Prostate gland (tissue), 2 donors: ENCODE measurements around the gene CSNK2B.

Experiments used
- CTCF ChIP-seq, 4 experiments: fragments of 200-600 bp in 2 of 4; fragments of 450-650 bp in 2 of 4; sonication (generic) in 2 of 4; IDR thresholded peaks; 1 replicate in 3 of 4; 2 replicates in 1 of 4; pipeline ENCODE4 v1.5.1; 2016 to 2019; ENCODE audit warnings: antibody characterized with exemption in 4 of 4, mild to moderate bottlenecking in 2 of 4, moderate library complexity in 2 of 4
- POLR2A ChIP-seq: fragments of 450-650 bp; IDR thresholded peaks from one replicate; pipeline ENCODE4 v1.6.1; 2016; ENCODE audit warnings: antibody characterized with exemption, mild to moderate bottlenecking
- POLR2AphosphoS5 ChIP-seq: sonication (generic); formaldehyde crosslinking; IDR thresholded peaks from one replicate; pipeline ENCODE4 v1.6.1; 2017; ENCODE audit warnings: antibody characterized with exemption

DNA sequence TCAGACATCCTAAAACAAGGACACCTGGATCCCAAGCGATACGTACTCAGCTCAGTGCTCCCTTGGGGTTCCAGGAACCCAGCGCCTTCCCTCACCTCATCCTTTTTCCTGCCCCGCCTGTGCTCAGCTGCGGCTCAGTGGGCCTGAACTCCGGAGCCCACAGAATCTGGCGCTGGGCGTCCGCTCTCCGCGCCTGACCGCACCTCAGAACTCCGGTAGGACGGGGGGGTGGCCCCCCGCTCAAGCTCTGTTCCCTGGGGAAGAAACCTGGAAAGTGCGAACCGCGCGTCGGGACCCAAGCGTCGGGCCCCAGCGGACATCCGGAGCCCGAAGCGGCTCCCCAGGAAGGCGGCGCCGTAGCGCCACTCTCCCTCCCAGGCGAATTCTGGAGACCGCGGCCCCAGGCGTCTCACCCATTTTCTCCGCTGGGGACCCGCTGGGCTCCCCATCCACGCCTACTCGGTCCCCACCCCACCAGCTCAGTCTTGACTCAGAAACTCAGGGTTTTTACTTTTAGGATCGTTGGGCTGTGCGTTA is 15.3 kb downstream of the CSNK2B start:
- peak in 3 of 4 experiments; percentile 22 to 51 (median 48) for TF ChIP-seq CTCF (IDR thresholded peaks at IDR 0.05)
- TF ChIP-seq POLR2AphosphoS5, result no peak
- TF ChIP-seq POLR2A, result peak; percentile 9
